ENCODE data around the gene PPP1R10. TPM values are rescaled to one million over a fixed set of nuclear protein-coding genes. Genes with fewer than 3 reads are reported as not detected.
"Not testable (repeated sequence)": the region's sequence is repeated elsewhere in the genome, so short reads cannot be mapped to it uniquely, and the experiment has no call there.

Gene PPP1R10
- total and polyA plus RNA-seq, 2 of the 13 experiments (the other 11 are each of a cell fraction or from before 2014, with no cell fraction given) = 26.3 to 38.4 TPM

- FAIRE-seq; H3K79me2 ChIP-seq (ENCODE audit: insufficient read depth, low read length); CTCF ChIA-PET (ENCODE audit: low intra/inter-chr PET ratio, low total read pairs); BruUV-seq (replicated peaks); H3K27me3 ChIP-seq (ENCODE audit: control insufficient read depth in 1 of 2, insufficient read depth in 2 of 2, low read length in 2 of 2); H3K4me3 ChIP-seq (replicated peaks in 1 of 3; ENCODE audit: insufficient read depth in 1 of 3, low read depth in 2 of 3, low read length in 3 of 3); H4K20me1 ChIP-seq (ENCODE audit: insufficient read depth, low read length); H3K4me2 ChIP-seq (ENCODE audit: low read depth, low read length); in situ Hi-C loops (cut with HindIII; ENCODE audit: extremely low pct_ligation_motif_present, low pct_unique_long_range_greater_than_20kb); H3K9ac ChIP-seq (ENCODE audit: insufficient read depth, low read depth, low read length); H3K9me3 ChIP-seq (ENCODE audit: low read length); H2AFZ ChIP-seq (ENCODE audit: low read length): not testable (repeated sequence)
- POLR2A ChIA-PET = interaction anchor here (1.4 to 4.8 kb wide), 3 partner anchors 10 to 39 kb away, joined by 3 to 26 read pairs (median 9); partner anchors contain the start of gene DHX16
- H3K27ac ChIP-seq (ENCODE audit: extremely low read length, insufficient read depth, low read length) = peak overlapping the region; percentile 80
- peaks cover 53% of the 10 kb centered on the region for H3K4me1 ChIP-seq (ENCODE audit: insufficient read depth, low read length)
- WGBS (ENCODE audit: low lambda C conversion rate) = 64% methylated on average over 5 of the region's 5 CpGs
- peaks cover 38 to 72% of the 10 kb centered on the region in 2 experiments for H3K36me3 ChIP-seq (replicated peaks in 1 of 2; ENCODE audit: control insufficient read depth in 1 of 2, insufficient read depth in 2 of 2, low read length in 2 of 2)
- ATAC-seq (peak; percentile 3; the same call in 1 of the 3 replicates), DNase-seq (ENCODE audit: low spot score) (peak; percentile 53)
- intact Hi-C loops (cut with micrococcal nuclease; ENCODE audit: unreplicated experiment) = loop anchor here (5.0 kb wide), 1 partner anchor 41 kb away; the partner anchor contains the start of genes MRPS18B and PPP1R10
- TF ChIP-seq ZFY (CRISPR knock-in tag; IDR thresholded peaks at IDR 0.05) (0 out of 2 replicates have a peak, but pooled peaks have one; percentile 21), HNF4A (CRISPR knock-in tag; IDR thresholded peaks at IDR 0.05) (peak; percentile 79), SAP130 (CRISPR knock-in tag; IDR thresholded peaks at IDR 0.05; ENCODE audit: low read depth) (0 out of 2 replicates have a peak, but pooled peaks have one; percentile 17), HDAC1 (CRISPR knock-in tag; IDR thresholded peaks at IDR 0.05) (peak; percentile 31; the same call in 1 of the 2 replicates), ZNF556 (CRISPR knock-in tag; IDR thresholded peaks at IDR 0.05; ENCODE audit: borderline replicate concordance) (0 out of 2 replicates have a peak, but pooled peaks have one; percentile 32), SALL1 (CRISPR knock-in tag; IDR thresholded peaks at IDR 0.05) (peak; percentile 81), MED1 (CRISPR knock-in tag; IDR thresholded peaks at IDR 0.05) (0 out of 2 replicates have a peak, but pooled peaks have one; percentile 25), RARA (CRISPR knock-in tag; IDR thresholded peaks at IDR 0.05) (0 out of 2 replicates have a peak, but pooled peaks have one; percentile 18), ADNP (CRISPR knock-in tag; IDR thresholded peaks at IDR 0.05) (peak; percentile 44; the same call in 1 of the 2 replicates), ZBTB33 (CRISPR knock-in tag; IDR thresholded peaks at IDR 0.05) (peak; percentile 96), ZMYM2 (CRISPR knock-in tag; IDR thresholded peaks at IDR 0.05) (peak; percentile 65), ZMYM3 (CRISPR knock-in tag; IDR thresholded peaks at IDR 0.05) (peak; percentile 66; the same call in 1 of the 2 replicates), POGZ (CRISPR knock-in tag; IDR thresholded peaks at IDR 0.05) (0 out of 2 replicates have a peak, but pooled peaks have one; percentile 14)
- TF ChIP-seq, protein P1, sequence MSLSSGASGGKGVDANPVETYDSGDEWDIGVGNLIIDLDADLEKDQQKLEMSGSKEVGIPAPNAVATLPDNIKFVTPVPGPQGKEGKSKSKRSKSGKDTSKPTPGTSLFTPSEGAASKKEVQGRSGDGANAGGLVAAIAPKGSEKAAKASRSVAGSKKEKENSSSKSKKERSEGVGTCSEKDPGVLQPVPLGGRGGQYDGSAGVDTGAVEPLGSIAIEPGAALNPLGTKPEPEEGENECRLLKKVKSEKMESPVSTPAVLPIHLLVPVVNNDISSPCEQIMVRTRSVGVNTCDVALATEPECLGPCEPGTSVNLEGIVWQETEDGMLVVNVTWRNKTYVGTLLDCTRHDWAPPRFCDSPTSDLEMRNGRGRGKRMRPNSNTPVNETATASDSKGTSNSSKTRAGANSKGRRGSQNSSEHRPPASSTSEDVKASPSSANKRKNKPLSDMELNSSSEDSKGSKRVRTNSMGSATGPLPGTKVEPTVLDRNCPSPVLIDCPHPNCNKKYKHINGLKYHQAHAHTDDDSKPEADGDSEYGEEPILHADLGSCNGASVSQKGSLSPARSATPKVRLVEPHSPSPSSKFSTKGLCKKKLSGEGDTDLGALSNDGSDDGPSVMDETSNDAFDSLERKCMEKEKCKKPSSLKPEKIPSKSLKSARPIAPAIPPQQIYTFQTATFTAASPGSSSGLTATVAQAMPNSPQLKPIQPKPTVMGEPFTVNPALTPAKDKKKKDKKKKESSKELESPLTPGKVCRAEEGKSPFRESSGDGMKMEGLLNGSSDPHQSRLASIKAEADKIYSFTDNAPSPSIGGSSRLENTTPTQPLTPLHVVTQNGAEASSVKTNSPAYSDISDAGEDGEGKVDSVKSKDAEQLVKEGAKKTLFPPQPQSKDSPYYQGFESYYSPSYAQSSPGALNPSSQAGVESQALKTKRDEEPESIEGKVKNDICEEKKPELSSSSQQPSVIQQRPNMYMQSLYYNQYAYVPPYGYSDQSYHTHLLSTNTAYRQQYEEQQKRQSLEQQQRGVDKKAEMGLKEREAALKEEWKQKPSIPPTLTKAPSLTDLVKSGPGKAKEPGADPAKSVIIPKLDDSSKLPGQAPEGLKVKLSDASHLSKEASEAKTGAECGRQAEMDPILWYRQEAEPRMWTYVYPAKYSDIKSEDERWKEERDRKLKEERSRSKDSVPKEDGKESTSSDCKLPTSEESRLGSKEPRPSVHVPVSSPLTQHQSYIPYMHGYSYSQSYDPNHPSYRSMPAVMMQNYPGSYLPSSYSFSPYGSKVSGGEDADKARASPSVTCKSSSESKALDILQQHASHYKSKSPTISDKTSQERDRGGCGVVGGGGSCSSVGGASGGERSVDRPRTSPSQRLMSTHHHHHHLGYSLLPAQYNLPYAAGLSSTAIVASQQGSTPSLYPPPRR (CRISPR knock-in tag; IDR thresholded peaks at IDR 0.05; ENCODE audit: borderline replicate concordance) = 0 out of 2 replicates have a peak, but pooled peaks have one; percentile 18
- TF ChIP-seq, protein P2, sequence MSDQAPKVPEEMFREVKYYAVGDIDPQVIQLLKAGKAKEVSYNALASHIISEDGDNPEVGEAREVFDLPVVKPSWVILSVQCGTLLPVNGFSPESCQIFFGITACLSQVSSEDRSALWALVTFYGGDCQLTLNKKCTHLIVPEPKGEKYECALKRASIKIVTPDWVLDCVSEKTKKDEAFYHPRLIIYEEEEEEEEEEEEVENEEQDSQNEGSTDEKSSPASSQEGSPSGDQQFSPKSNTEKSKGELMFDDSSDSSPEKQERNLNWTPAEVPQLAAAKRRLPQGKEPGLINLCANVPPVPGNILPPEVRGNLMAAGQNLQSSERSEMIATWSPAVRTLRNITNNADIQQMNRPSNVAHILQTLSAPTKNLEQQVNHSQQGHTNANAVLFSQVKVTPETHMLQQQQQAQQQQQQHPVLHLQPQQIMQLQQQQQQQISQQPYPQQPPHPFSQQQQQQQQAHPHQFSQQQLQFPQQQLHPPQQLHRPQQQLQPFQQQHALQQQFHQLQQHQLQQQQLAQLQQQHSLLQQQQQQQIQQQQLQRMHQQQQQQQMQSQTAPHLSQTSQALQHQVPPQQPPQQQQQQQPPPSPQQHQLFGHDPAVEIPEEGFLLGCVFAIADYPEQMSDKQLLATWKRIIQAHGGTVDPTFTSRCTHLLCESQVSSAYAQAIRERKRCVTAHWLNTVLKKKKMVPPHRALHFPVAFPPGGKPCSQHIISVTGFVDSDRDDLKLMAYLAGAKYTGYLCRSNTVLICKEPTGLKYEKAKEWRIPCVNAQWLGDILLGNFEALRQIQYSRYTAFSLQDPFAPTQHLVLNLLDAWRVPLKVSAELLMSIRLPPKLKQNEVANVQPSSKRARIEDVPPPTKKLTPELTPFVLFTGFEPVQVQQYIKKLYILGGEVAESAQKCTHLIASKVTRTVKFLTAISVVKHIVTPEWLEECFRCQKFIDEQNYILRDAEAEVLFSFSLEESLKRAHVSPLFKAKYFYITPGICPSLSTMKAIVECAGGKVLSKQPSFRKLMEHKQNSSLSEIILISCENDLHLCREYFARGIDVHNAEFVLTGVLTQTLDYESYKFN (CRISPR knock-in tag; conservative IDR thresholded peaks at IDR 0.05) = peak; percentile 61
Observed at GRCh38 chr6:30657922-30658321, 40.9 kb upstream of the PPP1R10 start.
